H1 (cell line): ENCODE data around the gene SLC1A4. TPM values are rescaled to one million over a fixed set of nuclear protein-coding genes. Genes with fewer than 3 reads are reported as not detected.

Source experiments
- CTCF ChIA-PET: fragments of 300-600 bp; sonication (Branson Sonifier 250); formaldehyde crosslinking; loops from one replicate; lab custom pipeline; 2021; ENCODE audit not compliant: partially characterized antibody; lab: Charles Lee
- POLR2A ChIA-PET: fragments of 300-600 bp; sonication (Branson Sonifier 250); formaldehyde crosslinking; loops from one replicate; lab custom pipeline; 2021; ENCODE audit warnings: inconsistent platforms; ENCODE audit not compliant: partially characterized antibody; lab: Charles Lee
- DNase-seq, 2 experiments: peaks; one replicate each; pipeline versions ENCODE4 v3.0.0 to v3.0.0-alpha.2; 2010 to 2022; ENCODE audit warnings: low spot score in 2 of 2, low read depth in 1 of 2, mixed read lengths in 1 of 2
- FAIRE-seq: peaks from 2 replicates; lab custom pipeline; 2011; peaks lifted over from hg19 to GRCh38; lab: Jason Lieb, UNC
- H2AFZ ChIP-seq: 2 replicates; pipeline ENCODE4 v1.8.1; 2012; ENCODE audit warnings: low read length, inconsistent platforms
- H2AK5ac ChIP-seq: 2 replicates; pipeline ENCODE4 v1.6.1; 2013; ENCODE audit warnings: low read depth, low read length
- H2BK120ac ChIP-seq: replicated peaks from 2 replicates; pipeline ENCODE3; 2013; ENCODE audit warnings: low read depth, low read length, inconsistent platforms
- H2BK12ac ChIP-seq: 2 replicates; pipeline ENCODE4 v1.6.1; 2013; ENCODE audit warnings: low read depth, low read length
- H2BK15ac ChIP-seq: 2 replicates; pipeline ENCODE4 v1.6.1; 2013; ENCODE audit warnings: low read length
- H2BK20ac ChIP-seq: 2 replicates; pipeline ENCODE4 v1.6.1; 2013; ENCODE audit warnings: low read length
- H2BK5ac ChIP-seq: 2 replicates; pipeline ENCODE4 v1.6.1; 2013; ENCODE audit warnings: low read depth, low read length
- H3K14ac ChIP-seq: 2 replicates; pipeline ENCODE4 v1.6.1; 2013; ENCODE audit warnings: inconsistent platforms; ENCODE audit not compliant: insufficient read length
- H3K18ac ChIP-seq: 2 replicates; pipeline ENCODE4 v1.6.1; 2013; ENCODE audit warnings: low read length; ENCODE audit errors: extremely low read depth
- H3K23ac ChIP-seq: 2 replicates; pipeline ENCODE4 v1.6.1; 2013; ENCODE audit warnings: inconsistent platforms; ENCODE audit not compliant: insufficient read length
- H3K23me2 ChIP-seq: 2 replicates; pipeline ENCODE4 v1.6.1; 2013; ENCODE audit warnings: low read depth, low read length
- H3K27ac ChIP-seq: 2 replicates; pipeline ENCODE4 v1.6.1; 2011; ENCODE audit warnings: low read depth, low read length, inconsistent platforms
- H3K27me3 ChIP-seq, 4 experiments: replicated peaks in 1 of 4; 1 replicate in 1 of 4; 2 replicates in 3 of 4; pipeline versions ENCODE4 v1.6.1 to v1.8.1; 2011 to 2013; ENCODE audit warnings: low read length in 3 of 4, mild to moderate bottlenecking in 3 of 4, inconsistent platforms in 2 of 4, mixed read lengths in 2 of 4, moderate library complexity in 1 of 4; ENCODE audit not compliant: control insufficient read depth in 3 of 4, insufficient read depth in 3 of 4; ENCODE audit errors: extremely low read depth in 1 of 4
- H3K36me3 ChIP-seq, 4 experiments: 2 replicates each; pipeline versions ENCODE4 v1.6.1 to v1.8.1; 2011 to 2013; ENCODE audit warnings: mild to moderate bottlenecking in 4 of 4, low read length in 3 of 4, moderate library complexity in 2 of 4, control low read depth in 1 of 4, inconsistent platforms in 1 of 4; ENCODE audit not compliant: insufficient read depth in 4 of 4, control insufficient read depth in 2 of 4
- H3K4ac ChIP-seq: replicated peaks from 2 replicates; pipeline ENCODE3; 2013; ENCODE audit warnings: low read length, low read depth, mixed read lengths, inconsistent platforms; ENCODE audit not compliant: insufficient read length
- H3K4me1 ChIP-seq, 4 experiments: replicated peaks in 1 of 4; 1 replicate in 1 of 4; 2 replicates in 3 of 4; pipeline versions ENCODE4 v1.6.1 to v1.8.1; 2011 to 2013; ENCODE audit warnings: low read length in 3 of 4, inconsistent platforms in 2 of 4, mixed read lengths in 1 of 4; ENCODE audit not compliant: insufficient read depth in 4 of 4, control insufficient read depth in 3 of 4
- H3K4me2 ChIP-seq, 2 experiments: 2 replicates each; pipeline versions ENCODE4 v1.6.1 to v1.8.1; 2011 to 2013; ENCODE audit warnings: low read depth in 2 of 2, low read length in 2 of 2, control low read depth in 1 of 2, inconsistent platforms in 1 of 2, mild to moderate bottlenecking in 1 of 2; ENCODE audit not compliant: insufficient read depth in 1 of 2
- H3K4me3 ChIP-seq, 4 experiments: fragments of 200-600, 300-600 bp in 1 of 4; sonication (generic), shearing (Covaris generic), sonication (Bioruptor Twin) in 1 of 4; 2 replicates each; pipeline versions ENCODE4 v1.5.1 to v1.8.1; 2011 to 2016; ENCODE audit warnings: low read length in 4 of 4, low read depth in 3 of 4, control low read depth in 2 of 4, inconsistent platforms in 2 of 4, mild to moderate bottlenecking in 2 of 4, mixed read lengths in 1 of 4, moderate library complexity in 1 of 4; ENCODE audit not compliant: insufficient read depth in 2 of 4; ENCODE audit errors: extremely low read depth in 1 of 4
- H3K56ac ChIP-seq: replicated peaks from 2 replicates; pipeline ENCODE3; 2013; ENCODE audit warnings: low read depth, mild to moderate bottlenecking, mixed read lengths, low read length, inconsistent platforms; ENCODE audit not compliant: insufficient read length
- H3K79me1 ChIP-seq: 2 replicates; pipeline ENCODE4 v1.6.1; 2013; ENCODE audit warnings: low read depth, low read length, control low read depth
- H3K79me2 ChIP-seq, 2 experiments: 2 replicates each; pipeline versions ENCODE4 v1.6.1 to v1.8.1; 2012 to 2013; ENCODE audit warnings: low read length in 2 of 2, mild to moderate bottlenecking in 2 of 2, inconsistent platforms in 1 of 2; ENCODE audit not compliant: insufficient read depth in 2 of 2, control insufficient read depth in 1 of 2
- H3K9ac ChIP-seq, 4 experiments: replicated peaks in 1 of 4; 1 replicate in 1 of 4; 2 replicates in 3 of 4; pipeline versions ENCODE4 v1.6.1 to v1.8.1; 2011 to 2013; ENCODE audit warnings: low read depth in 3 of 4, low read length in 3 of 4, control low read depth in 2 of 4, mild to moderate bottlenecking in 2 of 4, moderate library complexity in 2 of 4, inconsistent platforms in 1 of 4; ENCODE audit errors: extremely low read depth in 1 of 4
- H3K9me3 ChIP-seq, 2 experiments: 2 replicates each; pipeline versions ENCODE4 v1.6.1 to v1.8.1; 2012 to 2013; ENCODE audit warnings: mild to moderate bottlenecking in 2 of 2, moderate library complexity in 2 of 2, control low read depth in 1 of 2, inconsistent platforms in 1 of 2, low read depth in 1 of 2, low read length in 1 of 2, mixed read lengths in 1 of 2; ENCODE audit not compliant: insufficient read depth in 2 of 2
- H4K20me1 ChIP-seq, 2 experiments: replicated peaks in 1 of 2; 2 replicates each; pipeline versions ENCODE3 to v1.8.1; 2011 to 2013; ENCODE audit warnings: inconsistent platforms in 2 of 2, low read length in 2 of 2, mild to moderate bottlenecking in 1 of 2; ENCODE audit not compliant: insufficient read depth in 2 of 2, control insufficient read depth in 1 of 2
- H4K5ac ChIP-seq: 2 replicates; pipeline ENCODE4 v1.6.1; 2013; ENCODE audit warnings: low read length, low read depth, mixed read lengths, inconsistent platforms; ENCODE audit not compliant: insufficient read length
- H4K8ac ChIP-seq: 2 replicates; pipeline ENCODE4 v1.8.0; 2013; ENCODE audit warnings: mild to moderate bottlenecking, moderate library complexity, low read length, inconsistent platforms; ENCODE audit not compliant: insufficient read depth; ENCODE audit errors: extremely low read depth
- H4K91ac ChIP-seq: replicated peaks from 2 replicates; pipeline ENCODE3; 2013; ENCODE audit warnings: low read length, mixed read lengths, inconsistent platforms; ENCODE audit not compliant: insufficient read length
- ATF2 ChIP-seq: IDR thresholded peaks from 2 replicates; pipeline ENCODE4 v1.6.1; 2012; ENCODE audit warnings: low read length, inconsistent platforms
- CTCF ChIP-seq, 3 experiments: IDR thresholded peaks; 1 replicate in 2 of 3; 2 replicates in 1 of 3; pipeline versions ENCODE4 v1.5.1 to v1.6.1; 2011; ENCODE audit warnings: low read length in 3 of 3, mild to moderate bottlenecking in 3 of 3, inconsistent platforms in 2 of 3, low read depth in 1 of 3, moderate library complexity in 1 of 3; ENCODE audit not compliant: insufficient read depth in 1 of 3; ENCODE audit errors: control extremely low read depth in 1 of 3
- KDM5A ChIP-seq: fragments of 200-600 bp; IDR thresholded peaks from 2 replicates; pipeline ENCODE4 v1.7.1; 2012; ENCODE audit warnings: mild to moderate bottlenecking, low read length, inconsistent platforms, mixed read lengths
- POU5F1 ChIP-seq: IDR thresholded peaks from 2 replicates; pipeline ENCODE4 v1.6.1; 2011; ENCODE audit warnings: low read depth, mild to moderate bottlenecking, low read length, moderate library complexity
- SP4 ChIP-seq: IDR thresholded peaks from 2 replicates; pipeline ENCODE4 v1.6.1; 2012; ENCODE audit warnings: low read length, inconsistent platforms
- WGBS, 2 experiments: shearing (Covaris generic) in 1 of 2; methylation state at CpG; one replicate each; pipeline versions ENCODE4 v1.1.6 to v1.1.7; 2013 to 2015; ENCODE audit warnings: low lambda C conversion rate in 2 of 2, mixed read lengths in 2 of 2, inconsistent platforms in 1 of 2, low coverage in 1 of 2, missing lambda C conversion rate in 1 of 2; ENCODE audit not compliant: insufficient replicate concordance in 2 of 2, insufficient coverage in 1 of 2, insufficient read length in 1 of 2; ENCODE audit errors: extremely low coverage in 1 of 2, missing lambda C conversion rate in 1 of 2; 5-methylcytosine and 5-hydroxymethylcytosine counted together
- polyA plus RNA-seq, 7 experiments: library from polyadenylated mRNA; depleted of rRNA in 3 of 7; stranded (reverse) in 5 of 7; unstranded in 2 of 7; fragments of >200 nt in 5 of 7; fragments of 200-250 nt in 2 of 7; gene quantifications; 1 replicate in 5 of 7; 2 replicates in 1 of 7; 4 replicates in 1 of 7; pipeline versions ENCODE4 v1.2.1 to v1.2.3, GENCODE V29; 2011 to 2013; ENCODE audit warnings: missing spikeins in 2 of 7, mixed read lengths in 2 of 7
- total RNA-seq: library from RNA; stranded (reverse); fragmentation: NEBNext Ultra II Directional; extraction: Animal tissue kit (Norgen Biotek cat#: 25700); gene quantifications from 2 replicates; pipeline ENCODE4 v1.2.1, GENCODE V29; 2021

The SLC1A4 gene
- total and polyA plus RNA-seq, 2 of the 8 experiments (the other 6 are each of a cell fraction or from before 2014, with no cell fraction given), result 0.44 to 0.86 TPM

GRCh38 chr2:64996871-64997307 lies 7.7 kb downstream of the SLC1A4 start:
- Histone ChIP-seq H3K36me3 (no peaks in the 10 kb centered on the region), H3K9ac (no peak overlapping the region), H2AK5ac (no peak overlapping the region), H3K79me2 (no peaks in the 10 kb centered on the region), H3K4ac (no peak overlapping the region), H3K23me2 (no peaks in the 10 kb centered on the region), H4K91ac (no peak overlapping the region), H4K5ac (no peak overlapping the region), H2BK20ac (no peak overlapping the region), H3K79me1 (no peaks in the 10 kb centered on the region), H3K14ac (no peak overlapping the region), H4K20me1 (no peaks in the 10 kb centered on the region), H3K4me1 (peaks cover 0 to 5% (median 0%) of the 10 kb centered on the region in 4 experiments; a peak in 1 of 7 replicates), H3K18ac (no peak overlapping the region), H4K8ac (no peak overlapping the region), H3K56ac (no peak overlapping the region), H2BK120ac (no peak overlapping the region), H2BK12ac (no peak overlapping the region), H3K9me3 (no peaks in the 10 kb centered on the region), H3K4me2 (no peak overlapping the region), H3K4me3 (no peak overlapping the region), H2BK5ac (no peak overlapping the region), H2BK15ac (no peak overlapping the region), H2AFZ (no peak overlapping the region), H3K23ac (no peak overlapping the region), H3K27ac (no peak overlapping the region), H3K27me3 (peaks cover under 1 to 8% (median 5%) of the 10 kb centered on the region in 4 experiments; a peak in 6 of 7 replicates)
- CTCF ChIA-PET, result interaction anchor here (0.9 to 2.4 kb wide), 7 partner anchors 8 to 43 kb away, joined by 3 to 9 read pairs (median 4); no protein-coding TSS in a partner anchor
- POLR2A ChIA-PET, result no interaction called here
- DNase-seq, result no peak
- FAIRE-seq, result no peak
- WGBS, 2 experiments, result 83% methylated on average over 3 of the region's 3 CpGs; no CpG with 5 or more reads in 1 of the 2 experiments
- TF ChIP-seq CTCF (IDR thresholded peaks at IDR 0.05; ENCODE audit: control extremely low read depth in 1 of 3, insufficient read depth in 1 of 3, low read depth in 1 of 3, low read length in 3 of 3) (peak in 1 of 3 experiments; percentile 15; a peak in 1 of 4 replicates), POU5F1 (no peak), SP4 (no peak), KDM5A (no peak), ATF2 (no peak)
